BLaER1 treated with 17β-estradiol and CSF1 and Interleukin-3, amounts not matched to agents 10 nM and 100 nM (cell line): Measurements from ENCODE around the gene METTL1.
"Not testable (repeated sequence)": the region's sequence is repeated elsewhere in the genome, so short reads cannot be mapped to it uniquely, and the experiment has no call there.

Experiments used
- H3K27ac ChIP-seq, 11 experiments: shearing (Covaris generic); formaldehyde crosslinking; 2 replicates each; pipeline ENCODE4 v1.8.1; 2022
- H3K27me3 ChIP-seq, 11 experiments: shearing (Covaris generic); formaldehyde crosslinking; 2 replicates each; pipeline ENCODE4 v1.8.1; 2022
- H3K36me3 ChIP-seq, 11 experiments: shearing (Covaris generic); formaldehyde crosslinking; 2 replicates each; pipeline ENCODE4 v1.8.1; 2022
- H3K4me1 ChIP-seq, 10 experiments: shearing (Covaris generic); formaldehyde crosslinking; 2 replicates each; pipeline ENCODE4 v1.8.1; 2022
- H3K4me2 ChIP-seq, 11 experiments: shearing (Covaris generic); formaldehyde crosslinking; 2 replicates each; pipeline ENCODE4 v1.8.1; 2022
- H3K4me3 ChIP-seq, 10 experiments: shearing (Covaris generic); formaldehyde crosslinking; 2 replicates each; pipeline ENCODE4 v1.8.1; 2022
- H3K9ac ChIP-seq, 11 experiments: shearing (Covaris generic); formaldehyde crosslinking; 2 replicates each; pipeline ENCODE4 v1.8.1; 2022
- H3K9me3 ChIP-seq, 11 experiments: shearing (Covaris generic); formaldehyde crosslinking; replicated peaks in 1 of 11; 2 replicates each; pipeline ENCODE4 v1.8.1; 2022
- H4K20me1 ChIP-seq, 11 experiments: shearing (Covaris generic); formaldehyde crosslinking; 2 replicates each; pipeline ENCODE4 v1.8.1; 2022
- Cebpa-rat ChIP-seq, 11 experiments: shearing (Covaris generic); IDR thresholded peaks; 2 replicates each; pipeline ENCODE4 v1.8.1; 2022

METTL1 gene

GRCh38 chr12:57726151-57726883 lies 45.6 kb downstream of the METTL1 start:
- Histone ChIP-seq H3K4me3 (no peak overlapping the region), H3K36me3 (peaks cover 51 to 90% (median 61%) of the 10 kb centered on the region in 11 experiments), H3K4me1 (peaks cover 0 to 7% (median 5%) of the 10 kb centered on the region in 10 experiments; a peak in 10 of 20 replicates), H3K27ac (no peak overlapping the region), H3K9me3 (peaks cover 0 to 21% (median 13%) of the 10 kb centered on the region in 11 experiments; a peak in 15 of 22 replicates), H3K27me3 (no peaks in the 10 kb centered on the region), H4K20me1 (peaks cover 0 to 62% (median 4%) of the 10 kb centered on the region in 11 experiments; a peak in 6 of 22 replicates), H3K9ac (no peak overlapping the region), H3K4me2 (no peak overlapping the region)
- TF ChIP-seq Cebpa-rat (IDR thresholded peaks at IDR 0.05): no peak

- Histone ChIP-seq H3K27me3 (no peaks in the 10 kb centered on the region), H3K4me2 (no peak overlapping the region), H3K4me3 (no peak overlapping the region), H3K36me3 (peaks cover 51 to 90% (median 61%) of the 10 kb centered on the region in 11 experiments), H3K9me3 (peaks cover 0 to 21% (median 13%) of the 10 kb centered on the region in 11 experiments; a peak in 15 of 22 replicates), H3K9ac (no peak overlapping the region), H4K20me1 (peaks cover 0 to 62% (median 5%) of the 10 kb centered on the region in 11 experiments; a peak in 8 of 22 replicates), H3K4me1 (peaks cover 0 to 7% (median 5%) of the 10 kb centered on the region in 10 experiments; a peak in 10 of 20 replicates), H3K27ac (no peak overlapping the region)
- TF ChIP-seq Cebpa-rat (IDR thresholded peaks at IDR 0.05): no peak
Measured at GRCh38 chr12:57725851-57726150, 46.1 kb downstream of the METTL1 start.

GRCh38 chr12:57724936-57725740 lies 46.8 kb downstream of the METTL1 start:
- no peak overlapping the region for H3K4me3 ChIP-seq
- H4K20me1 ChIP-seq: peaks cover 0 to 65% (median 5%) of the 10 kb centered on the region in 11 experiments; a peak in 9 of 22 replicates
- H3K27me3 ChIP-seq: no peaks in the 10 kb centered on the region
- no peak overlapping the region for H3K9ac ChIP-seq
- H3K4me2 ChIP-seq: peak overlapping the region in 1 of 11 experiments; percentile 5; a peak in 1 of 22 replicates
- no peak for TF ChIP-seq Cebpa-rat (IDR thresholded peaks at IDR 0.05)
- 0 out of 22 replicates have a peak overlapping the region, but pooled peaks of 1 of the 11 experiments have one; percentile 4 for H3K27ac ChIP-seq
- H3K9me3 ChIP-seq: peaks cover 0 to 21% (median 13%) of the 10 kb centered on the region in 11 experiments; a peak in 15 of 22 replicates
- peaks cover 0 to 7% (median 5%) of the 10 kb centered on the region in 10 experiments; a peak in 10 of 20 replicates for H3K4me1 ChIP-seq
- peaks cover 51 to 90% (median 61%) of the 10 kb centered on the region in 11 experiments for H3K36me3 ChIP-seq

GRCh38 chr12:57724003-57724935 lies 47.6 kb downstream of the METTL1 start:
- Histone ChIP-seq H3K9ac (no peak overlapping the region), H3K9me3 (peaks cover 0 to 21% (median 13%) of the 10 kb centered on the region in 11 experiments; a peak in 15 of 22 replicates), H3K27me3 (no peaks in the 10 kb centered on the region), H3K27ac (0 out of 22 replicates have a peak overlapping the region, but pooled peaks of 1 of the 11 experiments have one; percentile 4), H3K4me3 (no peak overlapping the region), H3K4me1 (peaks cover 0 to 7% (median 5%) of the 10 kb centered on the region in 10 experiments; a peak in 10 of 20 replicates), H3K4me2 (no peak overlapping the region; a peak in 1 of 22 replicates), H3K36me3 (peaks cover 52 to 90% (median 61%) of the 10 kb centered on the region in 11 experiments), H4K20me1 (peaks cover 0 to 72% (median 5%) of the 10 kb centered on the region in 11 experiments; a peak in 9 of 22 replicates)
- no peak for TF ChIP-seq Cebpa-rat (IDR thresholded peaks at IDR 0.05)

DNA sequence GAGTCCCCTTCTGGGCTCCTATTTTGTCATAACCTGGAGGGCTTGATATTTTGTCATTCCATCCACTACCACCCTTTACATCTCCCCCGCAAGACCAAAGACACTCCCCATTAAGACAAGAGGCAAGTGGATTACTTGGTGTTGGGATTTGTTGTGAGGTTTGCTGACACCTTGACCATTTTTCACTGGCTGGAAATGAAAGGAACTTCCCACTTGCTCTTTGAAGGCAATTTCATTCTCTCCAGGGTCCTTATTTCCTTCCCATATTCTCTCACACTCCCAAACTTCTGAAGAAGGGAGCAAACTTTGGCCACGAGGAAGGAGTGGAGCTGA lies 48.3 kb downstream of the METTL1 start:
- Histone ChIP-seq H3K9me3 (peaks cover 0 to 21% (median 13%) of the 10 kb centered on the region in 11 experiments; a peak in 15 of 22 replicates), H3K36me3 (peaks cover 59 to 92% (median 65%) of the 10 kb centered on the region in 11 experiments), H4K20me1 (peaks cover 0 to 72% (median 5%) of the 10 kb centered on the region in 11 experiments; a peak in 9 of 22 replicates), H3K27me3 (no peaks in the 10 kb centered on the region), H3K4me2 (no peak overlapping the region), H3K27ac (no peak overlapping the region), H3K4me3 (no peak overlapping the region), H3K4me1 (peaks cover 0 to 7% (median 5%) of the 10 kb centered on the region in 10 experiments; a peak in 10 of 20 replicates), H3K9ac (no peak overlapping the region)
- TF ChIP-seq Cebpa-rat (IDR thresholded peaks at IDR 0.05): no peak

GRCh38 chr12:57722716-57723629 lies 48.9 kb downstream of the METTL1 start:
- H3K36me3 ChIP-seq: peaks cover 64 to 92% (median 67%) of the 10 kb centered on the region in 11 experiments
- no peak for TF ChIP-seq Cebpa-rat (IDR thresholded peaks at IDR 0.05)
- peaks cover 0 to 21% (median 13%) of the 10 kb centered on the region in 11 experiments; a peak in 15 of 22 replicates for H3K9me3 ChIP-seq
- H3K9ac ChIP-seq: no peak overlapping the region
- peaks cover 0 to 7% (median 5%) of the 10 kb centered on the region in 10 experiments; a peak in 10 of 20 replicates for H3K4me1 ChIP-seq
- H3K4me3 ChIP-seq: no peak overlapping the region
- peaks cover 0 to 69% (median 5%) of the 10 kb centered on the region in 11 experiments; a peak in 9 of 22 replicates for H4K20me1 ChIP-seq
- no peak overlapping the region for H3K4me2 ChIP-seq
- no peaks in the 10 kb centered on the region for H3K27me3 ChIP-seq
- no peak overlapping the region; a peak in 1 of 22 replicates for H3K27ac ChIP-seq

- not testable (repeated sequence) for H3K4me3 ChIP-seq, H3K9ac ChIP-seq, H3K27ac ChIP-seq, H3K4me2 ChIP-seq, H3K27me3 ChIP-seq, H3K4me1 ChIP-seq
- H3K36me3 ChIP-seq: peaks cover 64 to 92% (median 67%) of the 10 kb centered on the region in 11 experiments
- H3K9me3 ChIP-seq: peaks cover 0 to 13% (median 9%) of the 10 kb centered on the region in 11 experiments; a peak in 15 of 22 replicates
- peaks cover 0 to 76% (median 5%) of the 10 kb centered on the region in 11 experiments; a peak in 9 of 22 replicates for H4K20me1 ChIP-seq
Measured at GRCh38 chr12:57721846-57722608, 49.9 kb downstream of the METTL1 start.
